K562 (cell line): ENCODE measurements around the gene LRRTM3. TPM values are rescaled to one million over a fixed set of nuclear protein-coding genes. Genes with fewer than 3 reads are reported as not detected.

Experiments
- ATAC-seq: fragments of 200-7000 bp; cut with Tn5 transposase; 3 replicates; pipeline ENCODE4 v1.9.1; 2020; ENCODE audit warnings: moderate library complexity
- BruUV-seq: library from RNA; stranded (reverse); fragments of 400-500 nt; replicated peaks from 2 replicates; lab custom pipeline; 2021; lab: Mats Ljungman, UMichigan
- CTCF ChIA-PET: fragments of 300-600 bp; formaldehyde crosslinking; extraction: SDS; loops from one replicate; lab custom pipeline; 2021; ENCODE audit warnings: low intra/inter-chr PET ratio; lab: Yijun Ruan, JAX
- POLR2A ChIA-PET: fragments of 300-600, 350-650 bp; sonication (Branson Sonifier 250); formaldehyde crosslinking; extraction: SDS; loops from one replicate; lab custom pipeline; 2021; ENCODE audit warnings: antibody characterized with exemption, inconsistent platforms; lab: Yijun Ruan, JAX
- DNase-seq, 4 experiments: peaks; one replicate each; pipeline versions ENCODE4 v3.0.0 to v3.0.0-alpha.2; 2011 to 2018; ENCODE audit warnings: low spot score in 3 of 4, mixed read lengths in 3 of 4; ENCODE audit errors: extremely low read depth in 1 of 4
- FAIRE-seq: peaks from 2 replicates; lab custom pipeline; 2011; peaks lifted over from hg19 to GRCh38; lab: Jason Lieb, UNC
- H2AFZ ChIP-seq: 2 replicates; pipeline ENCODE4 v1.6.0; 2011; ENCODE audit warnings: low read depth, low read length, control low read depth, inconsistent platforms
- H3K27ac ChIP-seq: fragments of 200-600 bp; 3 replicates; pipeline ENCODE4 v1.8.0; 2011; ENCODE audit warnings: low read depth, mild to moderate bottlenecking, control low read depth, inconsistent platforms, low read length, moderate library complexity, mixed read lengths; ENCODE audit errors: extremely low read depth
- H3K27me3 ChIP-seq, 2 experiments: fragments of 300-600 bp in 1 of 2; 2 replicates in 1 of 2; 3 replicates in 1 of 2; pipeline versions ENCODE4 v1.6.0 to v1.8.0; 2011; ENCODE audit warnings: inconsistent platforms in 2 of 2, low read length in 2 of 2, mild to moderate bottlenecking in 1 of 2, mixed read lengths in 1 of 2, moderate library complexity in 1 of 2; ENCODE audit not compliant: control insufficient read depth in 2 of 2, insufficient read depth in 2 of 2
- H3K36me3 ChIP-seq: fragments of 300-600 bp; 3 replicates; pipeline ENCODE4 v1.8.0; 2011; ENCODE audit warnings: mild to moderate bottlenecking, low read length, inconsistent platforms; ENCODE audit not compliant: control insufficient read depth, insufficient read depth
- H3K4me1 ChIP-seq, 2 experiments: fragments of 200-600 bp in 1 of 2; replicated peaks in 1 of 2; 2 replicates in 1 of 2; 3 replicates in 1 of 2; pipeline versions ENCODE4 v1.5.1 to v1.8.0; 2011; ENCODE audit warnings: inconsistent platforms in 2 of 2, low read length in 2 of 2, mild to moderate bottlenecking in 1 of 2, mixed read lengths in 1 of 2, moderate library complexity in 1 of 2; ENCODE audit not compliant: control insufficient read depth in 2 of 2, insufficient read depth in 2 of 2
- H3K4me2 ChIP-seq: 2 replicates; pipeline ENCODE4 v1.6.1; 2011; ENCODE audit warnings: low read length, control low read depth, inconsistent platforms, mixed read lengths; ENCODE audit not compliant: insufficient read depth
- H3K4me3 ChIP-seq: fragments of 200-600 bp; sonication (generic), shearing (Covaris generic); 2 replicates; pipeline ENCODE4 v1.5.1; 2016; ENCODE audit warnings: control low read depth, inconsistent platforms
- H3K79me2 ChIP-seq: fragments of 200-600 bp; 3 replicates; pipeline ENCODE4 v1.8.0; 2011; ENCODE audit warnings: low read length, inconsistent platforms; ENCODE audit not compliant: control insufficient read depth, insufficient read depth
- H3K9ac ChIP-seq, 2 experiments: 2 replicates each; pipeline versions ENCODE4 v1.6.0 to v1.6.1; 2011; ENCODE audit warnings: low read depth in 2 of 2, low read length in 2 of 2, control low read depth in 1 of 2, inconsistent platforms in 1 of 2, mild to moderate bottlenecking in 1 of 2, mixed read lengths in 1 of 2; ENCODE audit not compliant: insufficient read depth in 1 of 2
- H3K9me1 ChIP-seq: one replicate; pipeline ENCODE4 v1.6.0; 2011; ENCODE audit warnings: inconsistent platforms, mild to moderate bottlenecking, low read length, moderate library complexity; ENCODE audit not compliant: control insufficient read depth, insufficient read depth
- H3K9me3 ChIP-seq: replicated peaks from 2 replicates; pipeline ENCODE4 v1.5.1; 2011; ENCODE audit warnings: low read depth, low read length, inconsistent platforms; ENCODE audit not compliant: control insufficient read depth, insufficient read depth
- H4K20me1 ChIP-seq: replicated peaks from 2 replicates; pipeline ENCODE4 v1.6.1; 2011; ENCODE audit warnings: low read length, inconsistent platforms, mixed read lengths; ENCODE audit not compliant: control insufficient read depth, insufficient read depth
- COPS2 ChIP-seq: fragments of 450-650 bp; conservative IDR thresholded peaks from 2 replicates; pipeline ENCODE4 v1.6.1; 2016; ENCODE audit warnings: mild to moderate bottlenecking, moderate library complexity
- FOS ChIP-seq: IDR thresholded peaks from 3 replicates; pipeline ENCODE4 v1.6.1; 2011; ENCODE audit not compliant: insufficient read length; ENCODE audit errors: extremely low read depth
- FOXM1 ChIP-seq, 2 experiments: fragments of 450-650 bp in 1 of 2; sonication (generic) in 1 of 2; formaldehyde crosslinking in 1 of 2; IDR thresholded peaks; 2 replicates each; pipeline versions ENCODE4 v1.6.1 to v1.9.0; 2017 to 2022; ENCODE audit warnings: low read depth in 2 of 2, mild to moderate bottlenecking in 2 of 2, missing genetic modification reagents in 1 of 2, moderate library complexity in 1 of 2
- IRF2 ChIP-seq: sonication (generic); formaldehyde crosslinking; IDR thresholded peaks from 2 replicates; pipeline ENCODE4 v1.8.1; 2022; ENCODE audit warnings: mild to moderate bottlenecking, missing genetic modification reagents
- MLX ChIP-seq, 2 experiments: fragments of 450-650 bp in 1 of 2; sonication (generic) in 1 of 2; formaldehyde crosslinking; conservative IDR thresholded peaks; 2 replicates each; pipeline versions ENCODE4 v1.4.0 to v1.8.1; 2020 to 2022; ENCODE audit warnings: mild to moderate bottlenecking in 1 of 2, missing genetic modification reagents in 1 of 2
- ZC3H11A ChIP-seq: IDR thresholded peaks from 2 replicates; pipeline ENCODE4 v1.6.1; 2012; ENCODE audit warnings: low read depth, low read length, improper control_type of control experiment
- WGBS: fragments of 100-300 bp; shearing (Covaris generic); methylation state at CpG from one replicate; pipeline ENCODE4 v1.1.6; 2016; ENCODE audit warnings: low coverage, mixed read lengths; ENCODE audit not compliant: insufficient coverage; ENCODE audit errors: missing lambda C conversion rate; 5-methylcytosine and 5-hydroxymethylcytosine counted together
- in situ Hi-C: fragments of 300-500 bp; cut with MboI; formaldehyde crosslinking; loops from 4 replicates; pipeline ENCODE4 v1.15.0; 2018; ENCODE audit warnings: inconsistent platforms, mixed read lengths
- intact Hi-C: fragments of 100-400 bp; cut with micrococcal nuclease; formaldehyde crosslinking; loops from 2 replicates; pipeline ENCODE4 v1.14.2; 2022
- polyA plus RNA-seq, 8 experiments: library from polyadenylated mRNA; depleted of rRNA in 4 of 8; stranded (reverse) in 5 of 8; unstranded in 3 of 8; fragments of >200 nt; fragmentation: Nextera tagmentation in 2 of 8; fragmentation: Illumina TruSeq in 1 of 8; extraction: Ambion mirVana in 2 of 8; extraction: Trizol in 1 of 8; gene quantifications; 2 replicates each; pipeline versions ENCODE4 v1.2.1 to v1.2.3, GENCODE V29; 2011 to 2014; ENCODE audit warnings: inconsistent platforms in 1 of 8, missing spikeins in 1 of 8
- total RNA-seq, 7 experiments: library from RNA; depleted of rRNA in 6 of 7; stranded (reverse); fragments of >200 nt in 6 of 7; fragmentation: Illumina TruSeq in 2 of 7; extraction: Trizol in 2 of 7; gene quantifications; 2 replicates each; pipeline versions ENCODE4 v1.2.1 to v1.2.3, GENCODE V29; 2011 to 2021; ENCODE audit warnings: low replicate concordance in 1 of 7
- TF ChIP-seq, protein P1 (sequence below): fragments of 450-650 bp; IDR thresholded peaks from one replicate; pipeline ENCODE4 v1.6.1; 2018; ENCODE audit warnings: mild to moderate bottlenecking, moderate library complexity; ENCODE audit not compliant: partially characterized antibody

LRRTM3 gene
- total and polyA plus RNA-seq, 9 of the 15 experiments (the other 6 are each of a cell fraction or from before 2014, with no cell fraction given) = not detected

GRCh38 chr10:67049988-67050387 is 124.2 kb downstream of the LRRTM3 start:
- H3K79me2 ChIP-seq = no peaks in the 10 kb centered on the region
- H3K27me3 ChIP-seq = no peaks in the 10 kb centered on the region
- H3K27ac ChIP-seq = no peak overlapping the region
- intact Hi-C loops = no loop called here
- DNase-seq (no peak), FAIRE-seq (no peak), ATAC-seq (no peak)
- H3K4me2 ChIP-seq = no peak overlapping the region
- H3K9me3 ChIP-seq = no peaks in the 10 kb centered on the region
- no peak overlapping the region for H2AFZ ChIP-seq
- no peaks in the 10 kb centered on the region for H3K9me1 ChIP-seq
- no peak overlapping the region for H3K9ac ChIP-seq
- in situ Hi-C loops = no loop called here
- CTCF ChIA-PET = no interaction called here
- no peaks in the 10 kb centered on the region for H3K4me1 ChIP-seq
- H3K36me3 ChIP-seq = no peaks in the 10 kb centered on the region
- H3K4me3 ChIP-seq = no peak overlapping the region
- POLR2A ChIA-PET = no interaction called here
- no peaks in the 10 kb centered on the region for H4K20me1 ChIP-seq
- 2% methylated on average over 3 of the region's 3 CpGs for WGBS
- TF ChIP-seq ZC3H11A = no peak
- no peak for TF ChIP-seq MLX (CRISPR knock-in tag; conservative IDR thresholded peaks at IDR 0.05)
- TF ChIP-seq, protein P1, sequence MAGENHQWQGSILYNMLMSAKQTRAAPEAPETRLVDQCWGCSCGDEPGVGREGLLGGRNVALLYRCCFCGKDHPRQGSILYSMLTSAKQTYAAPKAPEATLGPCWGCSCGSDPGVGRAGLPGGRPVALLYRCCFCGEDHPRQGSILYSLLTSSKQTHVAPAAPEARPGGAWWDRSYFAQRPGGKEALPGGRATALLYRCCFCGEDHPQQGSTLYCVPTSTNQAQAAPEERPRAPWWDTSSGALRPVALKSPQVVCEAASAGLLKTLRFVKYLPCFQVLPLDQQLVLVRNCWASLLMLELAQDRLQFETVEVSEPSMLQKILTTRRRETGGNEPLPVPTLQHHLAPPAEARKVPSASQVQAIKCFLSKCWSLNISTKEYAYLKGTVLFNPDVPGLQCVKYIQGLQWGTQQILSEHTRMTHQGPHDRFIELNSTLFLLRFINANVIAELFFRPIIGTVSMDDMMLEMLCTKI = no peak
- no peak for TF ChIP-seq IRF2
- TF ChIP-seq FOS = no peak
- TF ChIP-seq COPS2 = no peak
- no peak for TF ChIP-seq FOXM1 (IDR thresholded peaks at IDR 0.05; ENCODE audit: low read depth)
- no peak for TF ChIP-seq FOXM1 (CRISPR knock-in tag; IDR thresholded peaks at IDR 0.05; ENCODE audit: low read depth)
- BruUV-seq = no TSS peak
